ENCODE data around the gene ZNF212. TPM values are rescaled to one million over a fixed set of nuclear protein-coding genes. Genes with fewer than 3 reads are reported as not detected.

ZNF212 gene
- total RNA-seq, 1 donor from 2014 or later: 12.8 TPM

DNA sequence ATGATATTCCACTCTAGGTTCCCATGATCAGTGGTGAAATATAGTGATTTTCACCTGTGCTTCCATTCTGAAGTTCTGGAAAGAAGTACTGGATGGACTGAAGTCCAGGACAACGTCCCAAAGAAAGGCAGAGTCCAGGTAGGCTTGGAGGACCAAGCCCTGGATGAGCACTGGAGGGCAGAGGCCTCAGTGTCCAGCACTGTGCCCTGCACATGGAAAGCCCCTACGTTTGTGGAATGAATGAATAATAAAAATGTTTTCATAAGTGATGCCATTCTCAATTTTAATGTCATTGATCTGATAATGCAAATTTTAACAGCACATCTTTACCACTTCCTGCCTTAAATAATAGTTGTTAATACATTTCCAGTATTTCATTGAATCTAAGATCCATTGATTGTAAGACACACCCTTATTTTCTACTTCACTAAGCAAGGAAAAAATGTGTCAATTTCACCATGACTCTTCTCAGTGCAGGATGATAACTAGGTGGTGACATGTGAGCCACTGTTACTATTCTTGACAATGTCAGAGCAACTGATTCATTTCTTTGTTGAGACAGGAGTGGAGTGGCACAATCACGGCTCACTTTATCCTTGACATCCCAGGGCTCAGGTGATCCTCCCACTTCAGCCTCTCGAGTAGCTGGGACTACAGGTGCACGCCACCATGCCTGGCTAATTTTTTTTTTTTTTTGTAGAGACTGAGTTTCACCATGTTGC is 57.7 kb downstream of the ZNF212 start:
- H3K27me3 Mint-ChIP-seq (ENCODE audit: unreplicated experiment): peaks cover 6% of the 10 kb centered on the region
- no peaks in the 10 kb centered on the region for H3K9me3 Mint-ChIP-seq (ENCODE audit: unreplicated experiment)
- H3K27ac Mint-ChIP-seq (ENCODE audit: unreplicated experiment): no peak overlapping the region
- no peak overlapping the region for H3K4me3 Mint-ChIP-seq (ENCODE audit: unreplicated experiment)
- no peaks in the 10 kb centered on the region for H3K4me1 Mint-ChIP-seq (ENCODE audit: unreplicated experiment)
- H3K36me3 Mint-ChIP-seq (ENCODE audit: low read depth, unreplicated experiment): peaks cover 12% of the 10 kb centered on the region
- no peak for TF ChIP-seq CTCF (IDR thresholded peaks at IDR 0.05; ENCODE audit: unreplicated experiment)
- DNase-seq (ENCODE audit: low spot score): no peak

DNA sequence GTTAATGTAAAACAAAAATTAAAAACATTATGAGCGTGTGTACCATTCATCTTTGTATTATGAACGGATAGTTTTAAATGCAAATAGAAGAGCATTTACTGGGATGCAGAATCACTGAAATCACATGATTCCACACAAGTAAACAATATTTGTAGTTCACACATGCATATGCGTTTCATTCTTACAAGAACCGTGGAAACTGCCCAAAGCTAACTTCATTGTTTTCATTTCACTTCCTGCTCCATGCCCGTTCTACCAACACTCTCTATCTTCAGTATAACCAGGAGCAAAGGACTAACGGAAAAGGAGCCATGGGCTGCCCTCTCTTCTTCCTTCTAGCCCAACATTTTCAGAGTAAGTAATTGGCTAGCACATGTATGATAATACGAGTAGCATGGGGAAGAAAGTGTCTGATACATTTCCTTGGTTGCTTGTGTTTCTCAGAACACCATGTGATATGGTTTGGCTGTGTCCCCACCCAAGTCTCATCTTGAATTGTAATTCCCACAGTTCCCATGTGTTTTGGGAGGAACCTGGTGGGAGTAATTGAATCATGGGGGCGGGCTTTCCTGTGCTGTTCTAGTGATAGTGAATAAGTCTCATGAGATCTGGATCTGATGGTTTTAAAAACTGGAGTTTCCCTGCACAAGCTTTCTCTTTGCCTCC is 61.3 kb downstream of the ZNF212 start:
- H3K9me3 Mint-ChIP-seq (ENCODE audit: unreplicated experiment): no peaks in the 10 kb centered on the region
- peaks cover 6% of the 10 kb centered on the region for H3K36me3 Mint-ChIP-seq (ENCODE audit: low read depth, unreplicated experiment)
- H3K27ac Mint-ChIP-seq (ENCODE audit: unreplicated experiment): no peak overlapping the region

GRCh38 chr7:149302222-149302621 is 62.8 kb downstream of the ZNF212 start:
- DNase-seq (ENCODE audit: low spot score): no peak
- Mint-ChIP-seq H3K9me3 (ENCODE audit: unreplicated experiment) (no peaks in the 10 kb centered on the region), H3K4me1 (ENCODE audit: unreplicated experiment) (no peaks in the 10 kb centered on the region), H3K4me3 (ENCODE audit: unreplicated experiment) (no peak overlapping the region), H3K36me3 (ENCODE audit: low read depth, unreplicated experiment) (peaks cover 2% of the 10 kb centered on the region), H3K27me3 (ENCODE audit: unreplicated experiment) (peaks cover 2% of the 10 kb centered on the region), H3K27ac (ENCODE audit: unreplicated experiment) (no peak overlapping the region)
- no peak for TF ChIP-seq CTCF (IDR thresholded peaks at IDR 0.05; ENCODE audit: unreplicated experiment)

More for the DNA sequence above, 61.3 kb downstream of the ZNF212 start:
- no peak overlapping the region for H3K4me3 Mint-ChIP-seq (ENCODE audit: unreplicated experiment)
- no peak for TF ChIP-seq CTCF (IDR thresholded peaks at IDR 0.05; ENCODE audit: unreplicated experiment)
- H3K4me1 Mint-ChIP-seq (ENCODE audit: unreplicated experiment): no peaks in the 10 kb centered on the region
- H3K27me3 Mint-ChIP-seq (ENCODE audit: unreplicated experiment): peaks cover 2% of the 10 kb centered on the region
- no peak for DNase-seq (ENCODE audit: low spot score)

DNA sequence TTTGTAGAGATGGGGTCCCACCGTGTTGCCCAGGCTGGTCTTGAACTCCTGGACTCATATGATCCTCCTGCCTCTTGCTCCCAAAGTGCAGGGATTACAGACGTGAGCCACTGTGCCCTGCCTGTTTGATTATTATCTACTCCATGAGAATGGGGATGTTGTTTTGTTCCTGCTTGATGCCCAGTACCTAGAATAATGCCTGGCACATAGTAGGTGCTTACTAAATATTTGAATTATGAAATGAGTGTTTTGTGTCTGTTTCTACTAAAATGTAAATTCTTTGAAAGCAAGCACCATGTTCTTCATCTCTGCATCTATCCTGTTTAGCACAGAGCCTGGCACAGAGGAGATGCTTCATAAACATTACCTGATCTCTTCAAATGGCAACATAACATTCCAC is 63.4 kb downstream of the ZNF212 start:
- no peak overlapping the region for H3K4me3 Mint-ChIP-seq (ENCODE audit: unreplicated experiment)
- H3K36me3 Mint-ChIP-seq (ENCODE audit: low read depth, unreplicated experiment): no peaks in the 10 kb centered on the region
- no peak for TF ChIP-seq CTCF (IDR thresholded peaks at IDR 0.05; ENCODE audit: unreplicated experiment)
- H3K9me3 Mint-ChIP-seq (ENCODE audit: unreplicated experiment): no peaks in the 10 kb centered on the region
- peaks cover 2% of the 10 kb centered on the region for H3K27me3 Mint-ChIP-seq (ENCODE audit: unreplicated experiment)
- no peak overlapping the region for H3K27ac Mint-ChIP-seq (ENCODE audit: unreplicated experiment)
- no peaks in the 10 kb centered on the region for H3K4me1 Mint-ChIP-seq (ENCODE audit: unreplicated experiment)
- no peak for DNase-seq (ENCODE audit: low spot score)

DNA sequence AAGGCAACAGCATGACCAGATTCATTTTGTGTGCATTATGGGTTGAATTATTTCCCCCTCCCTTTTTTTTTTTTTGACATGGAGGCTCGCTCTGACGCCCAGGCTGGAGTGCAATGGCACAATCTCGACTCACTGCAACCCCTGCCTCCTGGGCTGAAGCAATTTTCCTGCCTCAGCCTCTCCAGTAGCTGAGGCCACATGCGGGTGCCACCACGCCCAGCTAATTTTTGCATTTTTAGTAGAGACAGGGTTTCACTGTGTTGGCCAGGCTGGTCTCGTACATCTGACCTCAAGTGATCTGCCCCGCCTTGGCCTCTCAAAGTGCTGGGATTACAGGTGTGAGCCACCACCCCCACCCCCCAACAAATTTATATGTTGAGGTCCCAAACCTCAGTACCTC is 64.6 kb downstream of the ZNF212 start:
- H3K9me3 Mint-ChIP-seq (ENCODE audit: unreplicated experiment): no peaks in the 10 kb centered on the region
- peaks cover 2% of the 10 kb centered on the region for H3K27me3 Mint-ChIP-seq (ENCODE audit: unreplicated experiment)
- DNase-seq (ENCODE audit: low spot score): no peak
- H3K27ac Mint-ChIP-seq (ENCODE audit: unreplicated experiment): no peak overlapping the region
- no peak overlapping the region for H3K4me3 Mint-ChIP-seq (ENCODE audit: unreplicated experiment)
- H3K36me3 Mint-ChIP-seq (ENCODE audit: low read depth, unreplicated experiment): no peaks in the 10 kb centered on the region
- no peak for TF ChIP-seq CTCF (IDR thresholded peaks at IDR 0.05; ENCODE audit: unreplicated experiment)
- H3K4me1 Mint-ChIP-seq (ENCODE audit: unreplicated experiment): no peaks in the 10 kb centered on the region
